HEK293 (cell line): Measurements from ENCODE around the gene TEDC2.

Experiments used
- CTCF ChIA-PET: fragments of 350-600 bp; formaldehyde crosslinking; extraction: SDS; loops from one replicate; lab custom pipeline; 2021; ENCODE audit warnings: antibody characterized with exemption; lab: Yijun Ruan, JAX
- POLR2A ChIA-PET: fragments of 300-600 bp; formaldehyde crosslinking; extraction: SDS; loops from one replicate; lab custom pipeline; 2020; ENCODE audit warnings: antibody characterized with exemption, inconsistent platforms; lab: Yijun Ruan, JAX
- H3K27ac ChIP-seq: fragments of 200-500 bp; sonication (Bioruptor generic); 2 replicates; pipeline ENCODE4 v1.5.1; 2014; ENCODE audit warnings: low read depth, low read length, control low read depth, inconsistent platforms; ENCODE audit errors: extremely low read depth
- H3K36me3 ChIP-seq, 2 experiments: fragments of 200-500 bp in 1 of 2; sonication (Bioruptor generic) in 1 of 2; 1 replicate in 1 of 2; 2 replicates in 1 of 2; pipeline ENCODE4 v1.5.1; 2014 to 2017; ENCODE audit warnings: inconsistent platforms in 2 of 2, low read length in 2 of 2; ENCODE audit not compliant: control insufficient read depth in 2 of 2, insufficient read depth in 1 of 2
- H3K4me1 ChIP-seq: fragments of 200-500 bp; sonication (Bioruptor generic); 2 replicates; pipeline ENCODE4 v1.5.1; 2014; ENCODE audit warnings: mild to moderate bottlenecking, low read length, inconsistent platforms; ENCODE audit not compliant: control insufficient read depth, insufficient read depth
- H3K4me3 ChIP-seq: 2 replicates; pipeline ENCODE4 v1.5.1; 2011; ENCODE audit warnings: low read depth, mild to moderate bottlenecking, control low read depth, low read length, moderate library complexity
- H3K9me3 ChIP-seq: fragments of 200-500 bp; sonication (Bioruptor generic); 2 replicates; pipeline ENCODE4 v1.5.1; 2014; ENCODE audit warnings: low read depth, low read length, inconsistent platforms; ENCODE audit not compliant: control insufficient read depth, insufficient read depth
- CTCF ChIP-seq: fragments of 450-650 bp; formaldehyde crosslinking; IDR thresholded peaks from 2 replicates; pipeline ENCODE4 v1.5.1; 2016; ENCODE audit warnings: missing biosample characterization, missing genetic modification characterization
- ELK4 ChIP-seq: IDR thresholded peaks from 2 replicates; pipeline ENCODE4 v1.6.1; 2011; ENCODE audit warnings: mild to moderate bottlenecking, low read depth, low read length, borderline replicate concordance
- FEZF1 ChIP-seq: fragments of 450-650 bp; formaldehyde crosslinking; IDR thresholded peaks from 2 replicates; pipeline ENCODE4 v1.5.1; 2016; ENCODE audit warnings: missing biosample characterization, missing genetic modification characterization
- GLI2 ChIP-seq: fragments of 450-650 bp; formaldehyde crosslinking; IDR thresholded peaks from 2 replicates; pipeline ENCODE4; 2017; ENCODE audit warnings: missing biosample characterization, missing genetic modification characterization, low read depth, borderline replicate concordance
- SALL2 ChIP-seq: fragments of 450-650 bp; formaldehyde crosslinking; IDR thresholded peaks from 2 replicates; pipeline ENCODE4 v1.5.0; 2017; ENCODE audit warnings: missing biosample characterization, mild to moderate bottlenecking, missing genetic modification characterization, borderline replicate concordance
- TCF7L2 ChIP-seq: IDR thresholded peaks from 2 replicates; pipeline ENCODE4 v1.6.1; 2011; ENCODE audit warnings: low read depth, mild to moderate bottlenecking, inconsistent platforms, low read length, moderate library complexity, borderline replicate concordance
- ZBTB17 ChIP-seq: fragments of 450-650 bp; formaldehyde crosslinking; IDR thresholded peaks from 2 replicates; pipeline ENCODE4 v1.5.1; 2016; ENCODE audit warnings: missing biosample characterization, missing genetic modification characterization
- ZBTB48 ChIP-seq: fragments of 450-650 bp; formaldehyde crosslinking; IDR thresholded peaks from 2 replicates; pipeline ENCODE4 v1.5.1; 2016; ENCODE audit warnings: missing biosample characterization, missing genetic modification characterization
- ZFHX2 ChIP-seq: fragments of 450-650 bp; formaldehyde crosslinking; conservative IDR thresholded peaks from 2 replicates; pipeline ENCODE4 v1.5.1; 2016; ENCODE audit warnings: missing biosample characterization, missing genetic modification characterization
- ZFP37 ChIP-seq: fragments of 450-650 bp; formaldehyde crosslinking; IDR thresholded peaks from 2 replicates; pipeline ENCODE4 v1.5.1; 2016; ENCODE audit warnings: missing biosample characterization, missing genetic modification characterization
- ZNF114 ChIP-seq: fragments of 450-650 bp; formaldehyde crosslinking; IDR thresholded peaks from 2 replicates; pipeline ENCODE4 v1.5.0; 2017; ENCODE audit warnings: missing biosample characterization, missing genetic modification characterization
- ZNF121 ChIP-seq: fragments of 450-650 bp; formaldehyde crosslinking; IDR thresholded peaks from 2 replicates; pipeline ENCODE4 v1.5.1; 2016; ENCODE audit warnings: missing biosample characterization, missing genetic modification characterization
- ZNF132 ChIP-seq: fragments of 450-650 bp; formaldehyde crosslinking; IDR thresholded peaks from 2 replicates; pipeline ENCODE4 v1.5.1; 2017; ENCODE audit warnings: missing biosample characterization, missing genetic modification characterization, borderline replicate concordance
- ZNF174 ChIP-seq: fragments of 450-650 bp; formaldehyde crosslinking; IDR thresholded peaks from 2 replicates; pipeline ENCODE4 v1.5.0; 2017; ENCODE audit warnings: missing biosample characterization, mild to moderate bottlenecking, missing genetic modification characterization
- ZNF175 ChIP-seq: fragments of 450-650 bp; formaldehyde crosslinking; IDR thresholded peaks from 2 replicates; pipeline ENCODE4 v1.5.1; 2016; ENCODE audit warnings: missing biosample characterization, missing genetic modification characterization
- ZNF19 ChIP-seq: fragments of 450-650 bp; formaldehyde crosslinking; IDR thresholded peaks from 2 replicates; pipeline ENCODE4; 2016; ENCODE audit warnings: missing biosample characterization, missing genetic modification characterization, low read depth
- ZNF292 ChIP-seq: fragments of 450-650 bp; formaldehyde crosslinking; IDR thresholded peaks from 2 replicates; pipeline ENCODE4 v1.5.1; 2016; ENCODE audit warnings: low read depth, missing biosample characterization, missing genetic modification characterization, borderline replicate concordance
- ZNF311 ChIP-seq: fragments of 450-650 bp; formaldehyde crosslinking; IDR thresholded peaks from 2 replicates; pipeline ENCODE4 v1.5.1; 2017; ENCODE audit warnings: missing biosample characterization, missing genetic modification characterization, borderline replicate concordance
- ZNF341 ChIP-seq: fragments of 450-650 bp; formaldehyde crosslinking; IDR thresholded peaks from 2 replicates; pipeline ENCODE4; 2016; ENCODE audit warnings: low read depth, missing biosample characterization, missing genetic modification characterization
- ZNF350 ChIP-seq: fragments of 450-650 bp; formaldehyde crosslinking; IDR thresholded peaks from 2 replicates; pipeline ENCODE4 v1.5.0; 2017; ENCODE audit warnings: missing biosample characterization, mild to moderate bottlenecking, missing genetic modification characterization
- ZNF354C ChIP-seq: fragments of 450-650 bp; formaldehyde crosslinking; IDR thresholded peaks from 2 replicates; pipeline ENCODE4 v1.5.1; 2016; ENCODE audit warnings: missing biosample characterization, missing genetic modification characterization, low read depth, borderline replicate concordance
- ZNF416 ChIP-seq: fragments of 450-650 bp; formaldehyde crosslinking; IDR thresholded peaks from 2 replicates; pipeline ENCODE4 v1.5.1; 2016; ENCODE audit warnings: missing biosample characterization, missing genetic modification characterization
- ZNF433 ChIP-seq: fragments of 450-650 bp; formaldehyde crosslinking; IDR thresholded peaks from 2 replicates; pipeline ENCODE4 v1.5.1; 2016; ENCODE audit warnings: missing biosample characterization, missing genetic modification characterization, low read depth
- ZNF501 ChIP-seq: fragments of 450-650 bp; formaldehyde crosslinking; IDR thresholded peaks from 2 replicates; pipeline ENCODE4 v1.5.1; 2016; ENCODE audit warnings: missing biosample characterization, missing genetic modification characterization
- ZNF510 ChIP-seq: fragments of 450-650 bp; formaldehyde crosslinking; IDR thresholded peaks from 2 replicates; pipeline ENCODE4 v1.5.1; 2018; ENCODE audit warnings: mild to moderate bottlenecking, missing genetic modification characterization, missing biosample characterization; ENCODE audit not compliant: insufficient replicate concordance
- ZNF518A ChIP-seq: fragments of 450-650 bp; formaldehyde crosslinking; conservative IDR thresholded peaks from 2 replicates; pipeline ENCODE4 v1.5.1; 2016; ENCODE audit warnings: low read depth, missing biosample characterization, missing genetic modification characterization
- ZNF623 ChIP-seq: fragments of 450-650 bp; formaldehyde crosslinking; IDR thresholded peaks from 2 replicates; pipeline ENCODE4 v1.5.1; 2016; ENCODE audit warnings: missing biosample characterization, missing genetic modification characterization
- ZNF704 ChIP-seq: fragments of 450-650 bp; formaldehyde crosslinking; IDR thresholded peaks from 2 replicates; pipeline ENCODE4 v1.5.1; 2016; ENCODE audit warnings: missing biosample characterization, missing genetic modification characterization
- ZNF792 ChIP-seq: fragments of 450-650 bp; formaldehyde crosslinking; IDR thresholded peaks from 2 replicates; pipeline ENCODE4 v1.5.1; 2016; ENCODE audit warnings: missing biosample characterization, missing genetic modification characterization
- ZNF837 ChIP-seq: fragments of 450-650 bp; formaldehyde crosslinking; IDR thresholded peaks from 2 replicates; pipeline ENCODE4 v1.5.1; 2016; ENCODE audit warnings: missing biosample characterization, missing genetic modification characterization

TEDC2 gene

GRCh38 chr16:2468725-2469398 is 9.0 kb downstream of the TEDC2 start:
- POLR2A ChIA-PET = interaction anchor here (0.6 to 3.2 kb wide), 11 partner anchors 9 to 424 kb away, joined by 3 to 34 read pairs (median 5); partner anchors contain the start of genes ATP6V0C, ECI1 and TEDC2
- Histone ChIP-seq H3K4me1 (peaks cover 27% of the 10 kb centered on the region), H3K27ac (peak overlapping the region; percentile 85), H3K9me3 (no peaks in the 10 kb centered on the region), H3K4me3 (peak overlapping the region; percentile 37), H3K36me3 (peaks cover 0 to 7% of the 10 kb centered on the region in 2 experiments; a peak in 1 of 3 replicates)
- CTCF ChIA-PET = interaction anchor here (0.6 to 2.5 kb wide), 4 partner anchors 31 to 218 kb away, joined by 3 to 8 read pairs (median 4); no protein-coding TSS in a partner anchor
- no peak for TF ChIP-seq ZNF354C (tag by site-specific recombination)
- no peak for TF ChIP-seq ZNF292 (tag by site-specific recombination)
- TF ChIP-seq ZNF121 (tag by site-specific recombination) = no peak
- TF ChIP-seq ZNF510 (tag by site-specific recombination) = no peak
- no peak for TF ChIP-seq ZNF311
- TF ChIP-seq ZNF174 = no peak
- peak; percentile 92 for TF ChIP-seq ZFHX2 (tag by site-specific recombination)
- peak; percentile 80 for TF ChIP-seq ZBTB48 (tag by site-specific recombination)
- peak; percentile 73 for TF ChIP-seq ZNF341 (tag by site-specific recombination)
- TF ChIP-seq ZFP37 (tag by site-specific recombination) = no peak
- TF ChIP-seq SALL2 (tag by site-specific recombination) = no peak
- TF ChIP-seq ZNF175 (tag by site-specific recombination) = no peak
- no peak for TF ChIP-seq ELK4
- TF ChIP-seq FEZF1 (tag by site-specific recombination) = peak; percentile 73
- TF ChIP-seq ZNF19 (tag by site-specific recombination) = no peak
- peak; percentile 31; the same call in 1 of the 2 replicates for TF ChIP-seq ZNF501 (tag by site-specific recombination)
- TF ChIP-seq ZNF792 = no peak
- no peak for TF ChIP-seq ZNF350 (tag by site-specific recombination)
- no peak for TF ChIP-seq ZNF433 (tag by site-specific recombination)
- no peak for TF ChIP-seq ZNF416 (tag by site-specific recombination)
- no peak for TF ChIP-seq ZNF518A
- TF ChIP-seq GLI2 (tag by site-specific recombination) = no peak
- no peak for TF ChIP-seq TCF7L2
- TF ChIP-seq ZNF623 (tag by site-specific recombination) = no peak
- TF ChIP-seq ZNF132 (tag by site-specific recombination) = no peak
- no peak for TF ChIP-seq CTCF (tag by site-specific recombination)
- peak; percentile 24 for TF ChIP-seq ZBTB17 (tag by site-specific recombination)
- TF ChIP-seq ZNF114 (tag by site-specific recombination) = no peak
- TF ChIP-seq ZNF837 (tag by site-specific recombination) = 0 out of 2 replicates have a peak, but pooled peaks have one; percentile 18
- no peak for TF ChIP-seq ZNF704
